Neuronal stem cell (in vitro differentiated cells): ENCODE results near the gene FAAP24.
"Not testable (repeated sequence)": the region's sequence is repeated elsewhere in the genome, so short reads cannot be mapped to it uniquely, and the experiment has no call there.

Source experiments
- DNase-seq: peaks from one replicate; pipeline ENCODE4 v3.0.0-alpha.2; 2013; ENCODE audit warnings: low spot score
- H2AFZ ChIP-seq: one replicate; pipeline ENCODE4 v1.6.1; 2013; ENCODE audit warnings: mild to moderate bottlenecking, low read length, inconsistent platforms
- H2AK5ac ChIP-seq: 2 replicates; pipeline ENCODE4 v1.6.1; 2013; ENCODE audit warnings: low read depth, mild to moderate bottlenecking, inconsistent platforms, low read length, moderate library complexity, mixed read lengths
- H2BK120ac ChIP-seq: 2 replicates; pipeline ENCODE4 v1.6.1; 2013; ENCODE audit warnings: low read depth, mild to moderate bottlenecking, inconsistent platforms, low read length, moderate library complexity, mixed read lengths
- H2BK12ac ChIP-seq: one replicate; pipeline ENCODE4 v1.6.1; 2013; ENCODE audit warnings: low read length, inconsistent platforms
- H2BK15ac ChIP-seq: 2 replicates; pipeline ENCODE4 v1.6.1; 2013; ENCODE audit warnings: mild to moderate bottlenecking, low read length, inconsistent platforms, mixed read lengths
- H2BK5ac ChIP-seq: one replicate; pipeline ENCODE4 v1.6.1; 2013; ENCODE audit warnings: inconsistent platforms, mild to moderate bottlenecking, low read length, moderate library complexity
- H3K14ac ChIP-seq: one replicate; pipeline ENCODE4 v1.6.1; 2013; ENCODE audit warnings: low read length, inconsistent platforms
- H3K18ac ChIP-seq: 2 replicates; pipeline ENCODE4 v1.6.1; 2013; ENCODE audit warnings: low read length, inconsistent platforms
- H3K23ac ChIP-seq: 2 replicates; pipeline ENCODE4 v1.6.1; 2013; ENCODE audit warnings: low read depth, mild to moderate bottlenecking, mixed read lengths, low read length, inconsistent platforms; ENCODE audit not compliant: poor library complexity
- H3K27ac ChIP-seq: replicated peaks from 3 replicates; pipeline ENCODE4 v1.5.1; 2013; ENCODE audit warnings: low read length, inconsistent platforms
- H3K27me3 ChIP-seq, 3 experiments: 2 replicates each; pipeline ENCODE4 v1.6.1; 2013; ENCODE audit warnings: low read length in 3 of 3, mild to moderate bottlenecking in 2 of 3, inconsistent platforms in 1 of 3, low read depth in 1 of 3, mixed read lengths in 1 of 3, moderate library complexity in 1 of 3; ENCODE audit not compliant: control insufficient read depth in 3 of 3, insufficient read depth in 3 of 3
- H3K36me3 ChIP-seq, 2 donors: replicated peaks in 1 of 2; 2 replicates each; pipeline ENCODE4 v1.6.1; 2013; ENCODE audit warnings: low read length in 2 of 2; ENCODE audit not compliant: control insufficient read depth in 2 of 2, insufficient read depth in 2 of 2
- H3K4ac ChIP-seq: 2 replicates; pipeline ENCODE4 v1.6.1; 2013; ENCODE audit warnings: inconsistent platforms, mild to moderate bottlenecking, low read length, moderate library complexity
- H3K4me1 ChIP-seq, 2 donors: 1 replicate in 1 of 2; 2 replicates in 1 of 2; pipeline ENCODE4 v1.6.1; 2013; ENCODE audit warnings: low read length in 2 of 2, low read depth in 1 of 2; ENCODE audit not compliant: control insufficient read depth in 2 of 2, insufficient read depth in 1 of 2
- H3K4me2 ChIP-seq: one replicate; pipeline ENCODE4 v1.6.1; 2013; ENCODE audit warnings: mild to moderate bottlenecking, low read length, inconsistent platforms; ENCODE audit not compliant: insufficient read depth, poor library complexity, severe bottlenecking
- H3K4me3 ChIP-seq, 2 donors: 2 replicates each; pipeline ENCODE4 v1.5.1; 2013; ENCODE audit warnings: low read length in 2 of 2, mild to moderate bottlenecking in 2 of 2, inconsistent platforms in 1 of 2, moderate library complexity in 1 of 2
- H3K79me1 ChIP-seq: one replicate; pipeline ENCODE4 v1.6.1; 2013; ENCODE audit warnings: low read depth, mild to moderate bottlenecking, inconsistent platforms, low read length, moderate library complexity
- H3K9ac ChIP-seq: one replicate; pipeline ENCODE4 v1.6.1; 2013; ENCODE audit warnings: mild to moderate bottlenecking, low read depth, low read length, inconsistent platforms; ENCODE audit not compliant: poor library complexity
- H3K9me3 ChIP-seq, 2 donors: replicated peaks in 1 of 2; 2 replicates each; pipeline versions ENCODE3 to v1.6.1; 2013; ENCODE audit warnings: low read length in 2 of 2, mild to moderate bottlenecking in 2 of 2, inconsistent platforms in 1 of 2, low read depth in 1 of 2, mixed read lengths in 1 of 2, moderate library complexity in 1 of 2; ENCODE audit not compliant: control insufficient read depth in 2 of 2, insufficient read depth in 1 of 2
- H4K8ac ChIP-seq: one replicate; pipeline ENCODE4 v1.6.1; 2013; ENCODE audit warnings: low read depth, mild to moderate bottlenecking, inconsistent platforms, low read length, moderate library complexity
- H4K91ac ChIP-seq: one replicate; pipeline ENCODE4 v1.6.1; 2013; ENCODE audit warnings: low read length, low read depth, mild to moderate bottlenecking, inconsistent platforms; ENCODE audit not compliant: poor library complexity
- WGBS, 2 donors: extraction: QIAGEN DNeasy Blood & Tissue Kit; methylation state at CpG; one replicate each; pipeline ENCODE4 v1.1.7; 2013; ENCODE audit warnings: missing lambda C conversion rate in 2 of 2, mixed read lengths in 1 of 2; ENCODE audit not compliant: insufficient read length in 2 of 2, insufficient replicate concordance in 1 of 2; ENCODE audit errors: extremely low coverage in 2 of 2; 5-methylcytosine and 5-hydroxymethylcytosine counted together

FAAP24 gene

DNA sequence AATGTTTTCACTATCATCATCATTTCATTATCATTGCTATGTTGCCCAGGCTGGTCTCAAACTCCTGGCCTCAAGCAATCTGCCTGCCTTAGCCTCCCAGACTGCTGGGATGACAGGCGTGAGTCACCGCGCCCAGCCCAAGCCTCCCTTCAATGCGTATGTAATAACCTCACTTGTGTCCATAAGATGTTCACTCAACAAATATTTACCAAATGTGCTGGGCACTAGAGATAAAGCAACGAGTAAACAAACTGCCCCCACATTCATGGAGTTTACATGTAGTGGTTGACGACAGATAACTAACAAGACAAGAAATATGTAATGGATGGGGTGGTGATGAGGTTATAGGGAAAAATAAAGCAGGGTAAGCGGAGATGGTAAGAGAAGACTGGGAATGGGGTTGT is 25.0 kb downstream of the FAAP24 start:
- not testable (repeated sequence) for H3K79me1 ChIP-seq, H2BK5ac ChIP-seq, H3K18ac ChIP-seq, H3K4ac ChIP-seq, H3K27ac ChIP-seq, H3K27me3 ChIP-seq, H4K8ac ChIP-seq, H2BK120ac ChIP-seq, H3K4me3 ChIP-seq, DNase-seq, H4K91ac ChIP-seq, H2AFZ ChIP-seq, H3K23ac ChIP-seq, H3K14ac ChIP-seq, H2BK15ac ChIP-seq, H3K4me1 ChIP-seq, H2AK5ac ChIP-seq, H3K4me2 ChIP-seq, H3K9me3 ChIP-seq, H3K9ac ChIP-seq, H2BK12ac ChIP-seq
- no CpG with 5 or more reads among the region's 7 CpGs for WGBS, 2 donors
- peaks cover 5 to 13% of the 10 kb centered on the region in 2 donors for H3K36me3 ChIP-seq

DNA sequence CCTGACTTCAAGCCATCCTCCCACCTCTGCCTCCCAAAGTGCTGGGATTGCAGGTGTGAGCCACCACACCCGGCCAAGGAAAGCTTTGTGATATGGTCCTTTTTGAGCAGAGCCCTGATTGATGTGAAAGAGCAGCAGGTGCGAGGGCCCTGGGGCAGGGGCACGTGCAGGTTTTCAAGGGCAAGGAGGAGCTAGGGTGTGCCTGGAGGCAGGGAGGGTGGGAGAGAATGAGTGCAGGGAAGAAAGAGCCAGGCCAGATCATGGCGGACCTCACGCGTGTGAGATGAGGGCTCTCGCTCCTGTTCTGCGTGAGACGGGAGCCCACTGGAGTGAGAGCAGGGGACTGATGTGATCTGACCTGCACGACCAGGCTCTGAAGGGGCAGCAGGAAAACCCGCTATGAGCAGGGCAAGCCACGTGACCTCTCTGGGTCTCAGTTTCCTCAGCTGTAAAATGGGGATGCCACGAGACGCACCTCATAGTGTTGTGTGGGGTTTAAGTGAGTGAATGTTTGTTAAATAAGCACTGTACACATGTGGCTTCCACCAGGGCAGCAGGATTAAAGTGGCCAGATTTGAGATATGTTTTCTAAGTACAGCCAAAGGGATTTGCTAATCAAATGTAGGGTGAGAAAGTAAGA is 25.8 kb downstream of the FAAP24 start:
- H2BK120ac ChIP-seq, result no peak overlapping the region

DNA sequence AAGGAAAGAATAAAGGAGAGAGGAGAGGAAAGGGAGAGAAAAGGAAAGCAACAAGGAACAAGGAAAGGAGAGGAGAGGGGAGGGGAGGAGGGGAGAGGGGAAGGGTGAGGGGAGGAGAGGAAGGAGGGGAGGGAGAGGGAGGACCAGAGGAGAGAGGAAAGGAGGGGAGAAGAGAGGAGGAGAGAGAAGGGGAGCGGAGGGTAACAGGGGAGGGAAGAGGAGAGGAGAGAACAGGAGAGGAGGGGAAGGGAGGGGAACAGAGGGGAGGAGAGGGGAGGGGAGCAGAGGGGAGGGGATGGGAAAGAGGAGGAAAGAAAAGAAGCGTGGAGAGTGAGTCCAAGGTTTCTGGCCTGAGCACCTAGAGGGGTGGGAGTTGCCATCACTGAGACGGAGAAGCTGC is 26.7 kb downstream of the FAAP24 start:
- Histone ChIP-seq H3K27me3 (no peaks in the 10 kb centered on the region), H2BK120ac (no peak overlapping the region), H4K8ac (no peak overlapping the region), H3K9ac (no peak overlapping the region), H2AFZ (no peak overlapping the region), H3K79me1 (no peaks in the 10 kb centered on the region), H3K14ac (no peak overlapping the region), H2BK12ac (no peak overlapping the region), H3K9me3 (no peaks in the 10 kb centered on the region), H3K4ac (no peak overlapping the region), H3K4me3 (no peak overlapping the region), H4K91ac (no peak overlapping the region), H3K4me1 (no peaks in the 10 kb centered on the region), H3K4me2 (no peak overlapping the region), H2BK15ac (no peak overlapping the region), H3K27ac (no peak overlapping the region), H3K18ac (no peak overlapping the region), H3K23ac (no peak overlapping the region), H2BK5ac (no peak overlapping the region), H2AK5ac (no peak overlapping the region), H3K36me3 (peaks cover 5 to 7% of the 10 kb centered on the region in 2 donors)
- WGBS, 2 donors, result no CpG with 5 or more reads among the region's 3 CpGs
- no peak for DNase-seq

More for the DNA sequence above, 25.8 kb downstream of the FAAP24 start:
- H3K27ac ChIP-seq, result no peak overlapping the region
- no peak overlapping the region for H3K9ac ChIP-seq
- no peak overlapping the region for H4K91ac ChIP-seq
- H3K36me3 ChIP-seq, result peaks cover 5 to 10% of the 10 kb centered on the region in 2 donors
- H3K4me1 ChIP-seq, result no peaks in the 10 kb centered on the region
- no peak overlapping the region for H2BK15ac ChIP-seq
- H2AFZ ChIP-seq, result no peak overlapping the region
- no peak overlapping the region for H2AK5ac ChIP-seq
- H3K27me3 ChIP-seq, result no peaks in the 10 kb centered on the region
- WGBS, 2 donors, result no CpG with 5 or more reads among the region's 14 CpGs
- H4K8ac ChIP-seq, result no peak overlapping the region
- no peaks in the 10 kb centered on the region for H3K79me1 ChIP-seq
- no peak overlapping the region for H2BK5ac ChIP-seq
- H3K18ac ChIP-seq, result no peak overlapping the region
- H3K4ac ChIP-seq, result no peak overlapping the region
- H3K4me3 ChIP-seq, result no peak overlapping the region
- H2BK12ac ChIP-seq, result no peak overlapping the region
- DNase-seq, result no peak
- H3K23ac ChIP-seq, result peak overlapping the region; percentile 17
- no peak overlapping the region for H3K4me2 ChIP-seq
- no peak overlapping the region for H3K14ac ChIP-seq
- no peaks in the 10 kb centered on the region for H3K9me3 ChIP-seq

DNA sequence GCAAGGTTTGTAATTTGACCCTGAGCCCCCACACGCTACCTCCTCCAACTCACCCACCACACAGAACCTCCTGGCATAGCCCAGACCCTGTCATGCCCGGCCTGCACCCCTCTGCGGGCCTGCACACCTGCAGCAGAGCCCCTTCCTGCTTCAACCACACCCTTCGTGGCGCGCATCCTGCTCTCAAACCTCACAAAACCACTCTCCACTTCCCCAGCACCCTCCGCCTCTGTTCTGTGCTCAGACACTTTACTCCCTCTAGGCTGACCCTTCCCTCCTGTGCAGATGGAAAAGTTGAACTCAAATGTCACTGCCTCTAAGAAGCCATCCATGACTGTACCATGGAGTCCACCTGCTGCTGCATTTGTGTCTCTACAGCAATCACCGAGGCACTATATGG is 28.5 kb downstream of the FAAP24 start:
- Histone ChIP-seq H2BK15ac (no peak overlapping the region), H4K8ac (no peak overlapping the region), H3K4me3 (no peak overlapping the region), H3K4me1 (no peaks in the 10 kb centered on the region), H3K14ac (no peak overlapping the region), H3K27me3 (no peaks in the 10 kb centered on the region), H4K91ac (no peak overlapping the region), H2BK120ac (no peak overlapping the region), H2AK5ac (no peak overlapping the region), H2BK5ac (no peak overlapping the region), H3K27ac (no peak overlapping the region), H2BK12ac (no peak overlapping the region), H3K4ac (no peak overlapping the region), H2AFZ (no peak overlapping the region), H3K4me2 (no peak overlapping the region), H3K9ac (no peak overlapping the region), H3K79me1 (no peaks in the 10 kb centered on the region), H3K9me3 (no peaks in the 10 kb centered on the region), H3K23ac (no peak overlapping the region), H3K36me3 (peaks cover 5% of the 10 kb centered on the region in 2 donors), H3K18ac (no peak overlapping the region)
- DNase-seq, result no peak
- no CpG with 5 or more reads among the region's 8 CpGs for WGBS, 2 donors
